Right hindlimb (tissue), 1 donor: ENCODE measurements around the gene CCDC142.

Experiments used
- DNase-seq: peaks from one replicate; pipeline ENCODE4 v3.0.0-alpha.2; 2018

CCDC142 gene

DNA sequence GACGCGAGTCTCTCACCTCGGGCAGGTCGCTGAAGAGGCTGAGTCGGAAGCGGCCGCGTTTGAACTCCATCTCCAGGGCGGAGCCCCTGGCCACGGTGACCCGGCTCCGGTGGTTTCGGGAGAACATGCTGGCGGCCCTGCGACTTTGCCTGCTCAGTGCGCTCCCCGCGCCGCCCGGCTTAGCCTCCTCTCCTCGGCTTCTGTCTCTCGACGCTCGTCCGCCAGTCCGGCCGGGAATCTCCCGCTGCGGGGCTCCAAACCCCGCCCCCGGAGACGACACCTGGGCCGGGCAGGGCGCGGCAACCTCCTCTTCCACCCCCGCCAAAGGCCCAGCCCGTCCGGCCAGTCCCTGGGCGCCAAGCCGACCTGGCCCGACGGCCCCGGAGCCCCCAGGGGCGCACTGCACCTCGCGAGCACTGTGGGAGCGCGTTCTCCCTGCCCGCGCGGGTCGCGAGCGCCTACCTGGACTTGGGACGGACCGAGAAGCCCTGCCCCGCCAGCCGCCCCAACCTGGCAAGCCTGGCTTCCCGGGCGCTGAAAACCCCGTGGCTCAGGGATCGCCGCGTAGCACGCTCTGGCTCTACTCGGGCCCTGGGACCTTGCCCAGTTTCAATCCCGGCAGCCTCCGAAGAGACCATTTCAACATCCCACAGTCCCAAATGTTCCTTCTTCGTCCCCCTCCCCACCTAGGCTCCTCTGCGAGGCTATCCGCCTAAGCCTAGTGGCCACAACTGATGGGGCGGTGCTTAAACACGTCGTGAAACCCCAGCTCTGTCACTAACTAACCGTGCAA, 40.9 kb downstream of the CCDC142 start, which contains the start of gene RTKN:
RTKN (minus strand) TSS at position 248 of the 793 bp plus-strand sequence; CDS start at position 127, 121 bp downstream.
- DNase-seq: peak; percentile 60

DNA sequence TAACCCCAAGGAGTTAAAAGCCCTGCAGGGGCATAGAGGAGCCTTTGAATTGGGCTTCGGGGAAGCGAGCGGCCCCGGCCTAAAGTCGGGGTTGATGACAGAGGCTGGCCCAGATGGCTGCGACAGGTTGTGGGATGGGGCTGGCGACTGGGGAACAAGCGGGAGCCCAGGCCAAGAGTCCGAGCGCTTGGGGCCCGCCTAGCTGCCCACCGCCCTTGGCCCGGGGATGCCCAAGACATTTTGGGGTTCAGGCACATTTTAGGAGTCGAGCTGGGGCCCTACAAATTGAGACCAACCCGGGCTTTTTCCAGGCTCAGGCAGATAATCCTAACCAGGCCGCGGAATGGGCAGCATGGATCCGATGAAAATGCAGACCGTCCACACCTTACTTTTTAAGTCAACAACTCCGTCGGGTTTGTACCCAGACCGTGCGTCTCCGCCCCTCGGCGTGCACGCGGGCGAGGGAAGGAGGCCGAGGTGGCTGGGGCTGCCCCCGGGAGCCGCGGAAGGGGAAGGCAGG, 41.6 kb downstream of the CCDC142 start:
- DNase-seq: no peak

DNA sequence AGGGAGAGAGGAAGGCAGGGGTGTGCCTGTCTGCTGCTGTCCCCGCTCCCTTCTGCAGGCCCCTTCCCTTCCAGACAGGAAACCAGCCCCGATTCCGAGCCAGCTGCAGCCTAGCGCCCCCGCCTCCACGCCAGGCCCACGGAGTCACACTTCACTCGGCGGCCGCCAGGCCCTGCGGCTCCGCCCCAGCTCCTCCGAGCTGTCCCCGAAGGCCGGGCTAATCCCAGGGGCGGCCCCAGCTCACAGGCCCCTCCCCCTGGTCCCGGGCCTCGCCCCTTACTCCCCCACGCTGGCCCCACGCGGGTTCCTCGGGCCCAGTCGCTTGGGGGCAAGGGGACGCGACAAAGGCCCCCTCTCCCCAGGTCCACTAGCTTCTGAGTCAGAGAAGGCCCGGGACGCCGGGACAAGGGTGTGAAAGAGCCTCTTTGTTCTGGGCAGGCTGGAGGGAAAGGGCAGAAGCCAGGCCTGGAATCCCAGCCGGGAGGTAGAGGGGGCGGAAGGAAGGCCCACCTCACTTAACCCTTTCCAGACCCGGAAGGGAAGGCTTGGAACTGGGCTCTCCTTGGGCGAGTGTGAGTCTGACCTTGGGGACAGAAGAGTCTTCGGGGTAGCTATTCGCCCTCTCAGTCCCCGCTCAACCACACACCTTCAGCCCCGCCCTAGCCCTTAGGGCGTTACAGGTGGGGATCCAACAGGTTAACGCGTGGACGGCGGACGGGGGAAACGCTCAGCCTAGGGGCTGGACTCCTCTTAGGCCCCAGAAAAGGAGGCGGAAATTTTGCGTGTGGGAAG, 42.2 kb downstream of the CCDC142 start:
- peak; percentile 97 for DNase-seq

GRCh38 chr2:74439803-74440377, 42.9 kb downstream of the CCDC142 start:
- DNase-seq: peak; percentile 95

GRCh38 chr2:74439373-74439772, 43.4 kb downstream of the CCDC142 start:
- DNase-seq: no peak

- DNase-seq: no peak
Observed at GRCh38 chr2:74438248-74438647, 44.5 kb downstream of the CCDC142 start.

- DNase-seq: peak; percentile 17
Observed at GRCh38 chr2:74436848-74437695, 45.7 kb downstream of the CCDC142 start.

GRCh38 chr2:74436111-74436805, 46.5 kb downstream of the CCDC142 start:
- peak; percentile 18 for DNase-seq

GRCh38 chr2:74430502-74430901, 52.3 kb downstream of the CCDC142 start:
- DNase-seq: no peak

- DNase-seq: no peak
Observed at GRCh38 chr2:74429487-74430451, 53.0 kb downstream of the CCDC142 start.

- no peak for DNase-seq
Observed at GRCh38 chr2:74428675-74429074, 54.1 kb downstream of the CCDC142 start.

DNA sequence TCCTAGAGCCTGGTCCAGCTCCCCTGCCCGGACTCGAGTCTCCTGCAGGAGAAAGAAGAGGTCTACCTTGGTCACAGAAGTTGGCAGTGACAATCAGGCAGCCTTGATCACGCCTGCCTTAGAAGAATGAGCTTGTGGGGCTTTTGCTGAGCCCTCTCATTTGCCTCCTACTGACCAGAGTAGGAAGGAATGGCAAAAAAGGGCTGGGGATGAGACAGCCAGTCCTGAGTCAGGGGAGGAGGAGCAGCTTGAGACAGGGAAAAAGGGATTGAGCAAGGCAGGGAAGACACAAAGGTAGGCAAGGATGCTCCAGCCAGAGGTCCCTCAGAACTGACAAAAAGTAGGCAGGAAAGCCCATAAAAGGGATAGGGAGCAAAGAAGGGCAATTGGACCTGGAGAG, 55.2 kb downstream of the CCDC142 start:
- no peak for DNase-seq

GRCh38 chr2:74426181-74426758, 56.5 kb downstream of the CCDC142 start:
- no peak for DNase-seq

DNA sequence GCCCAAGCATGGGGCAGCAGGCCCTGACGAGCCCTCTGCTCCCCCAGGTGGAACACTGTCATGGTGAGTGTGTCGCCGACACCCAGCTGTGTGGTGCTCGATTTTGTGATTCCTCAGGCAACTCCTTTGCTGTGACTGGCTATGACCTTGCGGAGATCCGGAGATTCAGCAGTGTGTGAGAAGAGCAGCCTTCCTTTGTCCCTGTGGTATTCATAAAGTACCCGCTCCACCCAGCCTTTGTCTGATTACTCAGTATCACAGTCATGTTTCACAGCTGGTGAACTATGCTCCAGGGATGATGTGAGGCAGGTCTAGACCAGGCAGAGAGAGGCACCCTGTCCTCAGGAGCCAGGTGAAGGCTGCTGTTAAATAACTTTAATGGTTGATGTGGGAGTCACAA, 57.3 kb downstream of the CCDC142 start:
- DNase-seq: no peak

GRCh38 chr2:74424995-74425406, 57.8 kb downstream of the CCDC142 start:
- no peak for DNase-seq

DNA sequence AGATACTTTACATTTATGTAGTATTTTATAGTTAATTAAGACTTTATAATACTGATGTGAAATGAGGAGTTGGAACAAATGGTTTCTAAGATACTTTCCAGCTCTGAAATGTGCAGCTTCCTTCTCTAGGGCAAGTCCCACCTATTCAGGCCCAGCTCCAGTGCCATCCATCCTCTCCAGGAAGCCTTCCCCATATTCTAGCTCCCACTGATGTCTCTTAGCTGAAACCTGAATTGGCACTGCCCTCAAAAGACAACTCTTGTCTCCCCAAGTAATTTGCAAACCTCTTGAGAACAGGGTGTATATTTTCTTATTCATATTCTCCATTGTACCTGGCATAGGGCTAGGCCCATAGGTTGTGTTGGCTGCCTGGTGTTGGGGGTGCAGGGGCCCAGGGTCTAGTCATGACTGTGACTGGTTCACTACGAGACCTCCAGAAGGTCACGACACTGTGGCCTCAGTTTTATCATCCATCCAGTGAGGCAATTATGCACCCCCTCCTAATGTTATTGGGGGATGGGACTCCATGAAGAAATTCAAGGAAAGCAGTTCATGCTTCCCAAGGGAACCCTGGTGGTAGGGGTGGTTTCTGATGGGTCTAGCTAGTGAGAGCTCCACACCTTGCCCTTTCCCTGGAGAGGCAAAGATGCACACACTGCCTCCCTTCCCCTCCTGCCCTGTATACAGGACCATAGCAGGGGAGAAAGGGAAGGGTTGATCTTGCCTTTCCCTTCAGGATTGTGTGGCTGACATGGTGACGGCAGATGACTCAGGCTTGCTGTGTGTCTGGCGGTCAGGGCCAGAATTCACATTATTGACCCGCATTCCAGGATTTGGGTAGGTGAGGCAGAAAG, 58.4 kb downstream of the CCDC142 start:
- DNase-seq: no peak
